ENCODE results near the gene SLC15A4. TPM values are rescaled to one million over a fixed set of nuclear protein-coding genes. Genes with fewer than 3 reads are reported as not detected.

SLC15A4 gene
- total and polyA plus RNA-seq, 2 of the 13 experiments (the other 11 are each of a cell fraction or from before 2014, with no cell fraction given): 17.3 to 22.7 TPM

- TF ChIP-seq KDM1A (CRISPR knock-in tag; IDR thresholded peaks at IDR 0.05) (0 out of 2 replicates have a peak, but pooled peaks have one; percentile 48), MEF2D (CRISPR knock-in tag; IDR thresholded peaks at IDR 0.05) (peak; percentile 64; the same call in 1 of the 2 replicates), MAFK (conservative IDR thresholded peaks at IDR 0.05 in 1 of 2, IDR thresholded peaks at IDR 0.05 in 1 of 2; ENCODE audit: low read length in 2 of 2) (no peak), AHR (CRISPR knock-in tag; IDR thresholded peaks at IDR 0.05) (no peak), PHF21A (CRISPR knock-in tag; IDR thresholded peaks at IDR 0.05) (peak; percentile 32; the same call in 1 of the 2 replicates), GATAD1 (CRISPR knock-in tag; IDR thresholded peaks at IDR 0.05) (peak; percentile 59), FOXO1 (CRISPR knock-in tag; IDR thresholded peaks at IDR 0.05) (peak; percentile 94), SETDB1 (CRISPR knock-in tag; IDR thresholded peaks at IDR 0.05; ENCODE audit: borderline replicate concordance) (0 out of 2 replicates have a peak, but pooled peaks have one; percentile 34), TBP (CRISPR knock-in tag; IDR thresholded peaks at IDR 0.05) (no peak), FOXK2 (IDR thresholded peaks at IDR 0.05) (no peak), CC2D1A (CRISPR knock-in tag; IDR thresholded peaks at IDR 0.05) (no peak), NFKB2 (CRISPR knock-in tag; IDR thresholded peaks at IDR 0.05; ENCODE audit: borderline replicate concordance) (no peak), ZMYM4 (CRISPR knock-in tag; IDR thresholded peaks at IDR 0.05) (peak; percentile 75), SALL1 (CRISPR knock-in tag; IDR thresholded peaks at IDR 0.05) (peak; percentile 90), SOX13 (IDR thresholded peaks at IDR 0.05) (peak; percentile 40; the same call in 1 of the 2 replicates), SOX13 (CRISPR knock-in tag; conservative IDR thresholded peaks at IDR 0.05 in 1 of 2, IDR thresholded peaks at IDR 0.05 in 1 of 2) (peak in 1 of 2 experiments; percentile 73; a peak in 2 of 4 replicates), ZFAT (CRISPR knock-in tag; conservative IDR thresholded peaks at IDR 0.05) (peak; percentile 92), SNRNP70 (IDR thresholded peaks at IDR 0.05; ENCODE audit: low read depth, low read length) (no peak), NFIB (CRISPR knock-in tag; IDR thresholded peaks at IDR 0.05; ENCODE audit: borderline replicate concordance) (no peak), GTF2F1 (IDR thresholded peaks at IDR 0.05; ENCODE audit: low read length) (no peak), UBTF (CRISPR knock-in tag; IDR thresholded peaks at IDR 0.05) (0 out of 2 replicates have a peak, but pooled peaks have one; percentile 16), ZMYM3 (CRISPR knock-in tag; IDR thresholded peaks at IDR 0.05) (peak; percentile 59; the same call in 1 of the 2 replicates), KAT8 (CRISPR knock-in tag; IDR thresholded peaks at IDR 0.05) (peak; percentile 46; the same call in 1 of the 2 replicates), ONECUT2 (CRISPR knock-in tag; IDR thresholded peaks at IDR 0.05) (no peak)
- TF ChIP-seq, protein P1, sequence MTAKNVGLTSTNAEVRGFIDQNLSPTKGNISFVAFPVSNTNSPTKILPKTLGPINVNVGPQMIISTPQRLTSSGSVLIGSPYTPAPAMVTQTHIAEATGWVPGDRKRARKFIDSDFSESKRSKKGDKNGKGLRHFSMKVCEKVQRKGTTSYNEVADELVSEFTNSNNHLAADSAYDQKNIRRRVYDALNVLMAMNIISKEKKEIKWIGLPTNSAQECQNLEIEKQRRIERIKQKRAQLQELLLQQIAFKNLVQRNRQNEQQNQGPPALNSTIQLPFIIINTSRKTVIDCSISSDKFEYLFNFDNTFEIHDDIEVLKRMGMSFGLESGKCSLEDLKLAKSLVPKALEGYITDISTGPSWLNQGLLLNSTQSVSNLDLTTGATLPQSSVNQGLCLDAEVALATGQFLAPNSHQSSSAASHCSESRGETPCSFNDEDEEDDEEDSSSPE (CRISPR knock-in tag; IDR thresholded peaks at IDR 0.05): no peak
- TF ChIP-seq, protein P2, sequence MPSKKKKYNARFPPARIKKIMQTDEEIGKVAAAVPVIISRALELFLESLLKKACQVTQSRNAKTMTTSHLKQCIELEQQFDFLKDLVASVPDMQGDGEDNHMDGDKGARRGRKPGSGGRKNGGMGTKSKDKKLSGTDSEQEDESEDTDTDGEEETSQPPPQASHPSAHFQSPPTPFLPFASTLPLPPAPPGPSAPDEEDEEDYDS (CRISPR knock-in tag; IDR thresholded peaks at IDR 0.05): 0 out of 2 replicates have a peak, but pooled peaks have one; percentile 34
Observed at GRCh38 chr12:128861226-128862016, 37.7 kb upstream of the SLC15A4 start (continued).
